HepG2 (cell line): ENCODE data around the gene PMFBP1. TPM values are rescaled to one million over a fixed set of nuclear protein-coding genes. Genes with fewer than 3 reads are reported as not detected.

Experiments
- LCORL ChIP-seq, 2 experiments: fragments of 450-650 bp in 1 of 2; sonication (generic) in 1 of 2; formaldehyde crosslinking in 1 of 2; IDR thresholded peaks; 2 replicates each; pipeline versions ENCODE4 v1.5.0 to v1.6.1; 2017 to 2020; ENCODE audit warnings: antibody characterized with exemption in 1 of 2, missing genetic modification reagents in 1 of 2
- ONECUT2 ChIP-seq: sonication (generic); formaldehyde crosslinking; IDR thresholded peaks from 2 replicates; pipeline ENCODE4 v1.4.0; 2020; ENCODE audit warnings: missing genetic modification reagents
- PHF20 ChIP-seq: sonication (generic); formaldehyde crosslinking; IDR thresholded peaks from 2 replicates; pipeline ENCODE4 v1.5.0; 2020; ENCODE audit warnings: mild to moderate bottlenecking, missing genetic modification reagents
- POGZ ChIP-seq: sonication (generic); formaldehyde crosslinking; IDR thresholded peaks from 2 replicates; pipeline ENCODE4 v1.4.0; 2020; ENCODE audit warnings: mild to moderate bottlenecking, missing genetic modification reagents
- RAD51 ChIP-seq: fragments of 450-650 bp; IDR thresholded peaks from 2 replicates; pipeline ENCODE4 v1.6.1; 2016; ENCODE audit warnings: borderline replicate concordance
- RXRA ChIP-seq: sonication (generic); formaldehyde crosslinking; IDR thresholded peaks from 2 replicates; pipeline ENCODE4 v1.5.1; 2020; ENCODE audit warnings: missing genetic modification reagents
- SOX5 ChIP-seq: IDR thresholded peaks from 2 replicates; pipeline ENCODE4 v1.6.1; 2016; ENCODE audit warnings: borderline replicate concordance
- TBL1XR1 ChIP-seq: fragments of 150-350 bp; IDR thresholded peaks from 2 replicates; pipeline ENCODE4 v1.6.1; 2014; ENCODE audit warnings: borderline replicate concordance, low read length; ENCODE audit not compliant: partially characterized antibody
- ZMYM4 ChIP-seq: sonication (generic); formaldehyde crosslinking; IDR thresholded peaks from 2 replicates; pipeline ENCODE4 v1.8.1; 2023; ENCODE audit warnings: mild to moderate bottlenecking, missing genetic modification reagents
- ZNF747 ChIP-seq: sonication (generic); formaldehyde crosslinking; IDR thresholded peaks from 2 replicates; pipeline ENCODE4 v1.8.1; 2023; ENCODE audit warnings: missing genetic modification reagents, mild to moderate bottlenecking, borderline replicate concordance
- ZNF749 ChIP-seq: sonication (generic); formaldehyde crosslinking; IDR thresholded peaks from 2 replicates; pipeline ENCODE4 v1.8.0; 2022; ENCODE audit warnings: mild to moderate bottlenecking, missing genetic modification reagents, moderate library complexity, borderline replicate concordance
- ZNF891 ChIP-seq: sonication (generic); formaldehyde crosslinking; IDR thresholded peaks from 2 replicates; pipeline ENCODE4 v1.5.0; 2020; ENCODE audit warnings: mild to moderate bottlenecking, missing genetic modification reagents
- ZSCAN31 ChIP-seq: sonication (generic); formaldehyde crosslinking; IDR thresholded peaks from 2 replicates; pipeline ENCODE4 v1.5.0; 2020; ENCODE audit warnings: low read depth, mild to moderate bottlenecking, missing genetic modification reagents
- polyA plus RNA-seq, 8 experiments: library from polyadenylated mRNA; depleted of rRNA in 3 of 8; stranded (reverse) in 7 of 8; unstranded in 1 of 8; fragments of >200 nt; fragmentation: Illumina TruSeq in 4 of 8; extraction: Trizol in 4 of 8; gene quantifications; 2 replicates each; pipeline versions ENCODE4 v1.2.1 to v1.2.3, GENCODE V29; 2011 to 2016; ENCODE audit warnings: low read depth in 4 of 8, missing spikeins in 1 of 8, mixed read lengths in 1 of 8; ENCODE audit not compliant: insufficient read depth in 1 of 8
- total RNA-seq, 5 experiments: library from RNA; depleted of rRNA; stranded (reverse); fragments of >200 nt; fragmentation: Illumina TruSeq; extraction: Trizol; gene quantifications; 2 replicates each; pipeline ENCODE4 v1.2.3, GENCODE V29; 2016; ENCODE audit warnings: low read depth in 1 of 5
- TF ChIP-seq, protein P1 (sequence below): sonication (generic); formaldehyde crosslinking; IDR thresholded peaks from 2 replicates; pipeline ENCODE4 v1.5.0; 2020; ENCODE audit warnings: mild to moderate bottlenecking, missing genetic modification reagents
- TF ChIP-seq, protein P2 (sequence below): IDR thresholded peaks from 2 replicates; pipeline ENCODE4 v1.6.1; 2016; ENCODE audit warnings: low read depth, missing genetic modification reagents, missing compliant biosample characterization
- TF ChIP-seq, protein P3 (sequence below): sonication (generic); formaldehyde crosslinking; IDR thresholded peaks from 2 replicates; pipeline ENCODE4 v1.4.0; 2020; ENCODE audit warnings: missing genetic modification reagents
- TF ChIP-seq, protein P4 (sequence below): sonication (generic); formaldehyde crosslinking; IDR thresholded peaks from 2 replicates; pipeline ENCODE4 v1.4.0; 2020; ENCODE audit warnings: missing genetic modification reagents, mild to moderate bottlenecking, borderline replicate concordance

PMFBP1 gene
- total and polyA plus RNA-seq, 2 of the 13 experiments (the other 11 are each of a cell fraction or from before 2014, with no cell fraction given): 1.9 to 3.8 TPM

DNA sequence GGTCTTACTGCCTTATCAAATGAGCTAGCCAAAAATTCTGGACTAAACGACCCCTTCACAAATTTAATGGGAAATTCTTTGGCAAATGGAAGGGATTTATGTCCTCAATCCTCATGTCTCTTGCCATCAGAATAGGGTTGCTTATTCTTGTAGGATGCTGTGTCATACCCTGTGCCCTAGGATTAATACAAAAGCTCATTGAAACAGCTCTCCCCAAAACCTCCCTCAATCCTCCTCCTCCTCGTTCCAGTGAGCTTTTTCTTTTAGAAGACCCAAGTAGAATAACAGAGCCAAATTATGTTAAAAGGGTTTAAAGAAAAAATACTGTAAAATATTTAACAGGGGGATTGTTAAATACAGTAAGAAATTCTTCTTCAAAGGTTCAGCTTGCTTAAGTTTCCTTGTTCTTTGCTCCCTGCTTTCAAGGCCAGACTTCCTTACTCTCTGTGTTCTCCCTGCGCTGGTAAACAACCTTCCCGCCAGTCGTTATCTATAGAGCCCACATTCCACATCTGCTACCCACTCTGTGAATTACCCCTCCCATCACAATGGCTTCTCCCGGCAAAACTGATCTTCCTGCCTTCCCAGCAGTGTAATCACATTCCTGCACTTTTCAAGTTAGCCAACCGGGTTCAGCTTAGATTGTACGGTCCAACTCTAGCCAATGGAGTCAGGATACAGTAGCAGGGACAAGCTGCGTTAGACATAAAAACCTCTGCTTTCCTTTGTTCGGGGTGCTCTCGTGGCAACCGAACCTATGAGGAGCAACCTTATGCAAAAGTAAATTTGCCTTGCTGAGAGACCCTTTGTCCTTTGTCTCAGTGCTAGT lies 99.2 kb downstream of the PMFBP1 start (continued):
- TF ChIP-seq, protein P1, sequence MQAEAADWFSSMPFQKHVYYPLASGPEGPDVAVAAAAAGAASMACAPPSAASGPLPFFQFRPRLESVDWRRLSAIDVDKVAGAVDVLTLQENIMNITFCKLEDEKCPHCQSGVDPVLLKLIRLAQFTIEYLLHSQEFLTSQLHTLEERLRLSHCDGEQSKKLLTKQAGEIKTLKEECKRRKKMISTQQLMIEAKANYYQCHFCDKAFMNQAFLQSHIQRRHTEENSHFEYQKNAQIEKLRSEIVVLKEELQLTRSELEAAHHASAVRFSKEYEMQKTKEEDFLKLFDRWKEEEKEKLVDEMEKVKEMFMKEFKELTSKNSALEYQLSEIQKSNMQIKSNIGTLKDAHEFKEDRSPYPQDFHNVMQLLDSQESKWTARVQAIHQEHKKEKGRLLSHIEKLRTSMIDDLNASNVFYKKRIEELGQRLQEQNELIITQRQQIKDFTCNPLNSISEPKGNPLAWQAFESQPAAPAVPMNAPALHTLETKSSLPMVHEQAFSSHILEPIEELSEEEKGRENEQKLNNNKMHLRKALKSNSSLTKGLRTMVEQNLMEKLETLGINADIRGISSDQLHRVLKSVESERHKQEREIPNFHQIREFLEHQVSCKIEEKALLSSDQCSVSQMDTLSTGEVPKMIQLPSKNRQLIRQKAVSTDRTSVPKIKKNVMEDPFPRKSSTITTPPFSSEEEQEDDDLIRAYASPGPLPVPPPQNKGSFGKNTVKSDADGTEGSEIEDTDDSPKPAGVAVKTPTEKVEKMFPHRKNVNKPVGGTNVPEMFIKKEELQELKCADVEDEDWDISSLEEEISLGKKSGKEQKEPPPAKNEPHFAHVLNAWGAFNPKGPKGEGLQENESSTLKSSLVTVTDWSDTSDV: no peak
- TF ChIP-seq, protein P2, sequence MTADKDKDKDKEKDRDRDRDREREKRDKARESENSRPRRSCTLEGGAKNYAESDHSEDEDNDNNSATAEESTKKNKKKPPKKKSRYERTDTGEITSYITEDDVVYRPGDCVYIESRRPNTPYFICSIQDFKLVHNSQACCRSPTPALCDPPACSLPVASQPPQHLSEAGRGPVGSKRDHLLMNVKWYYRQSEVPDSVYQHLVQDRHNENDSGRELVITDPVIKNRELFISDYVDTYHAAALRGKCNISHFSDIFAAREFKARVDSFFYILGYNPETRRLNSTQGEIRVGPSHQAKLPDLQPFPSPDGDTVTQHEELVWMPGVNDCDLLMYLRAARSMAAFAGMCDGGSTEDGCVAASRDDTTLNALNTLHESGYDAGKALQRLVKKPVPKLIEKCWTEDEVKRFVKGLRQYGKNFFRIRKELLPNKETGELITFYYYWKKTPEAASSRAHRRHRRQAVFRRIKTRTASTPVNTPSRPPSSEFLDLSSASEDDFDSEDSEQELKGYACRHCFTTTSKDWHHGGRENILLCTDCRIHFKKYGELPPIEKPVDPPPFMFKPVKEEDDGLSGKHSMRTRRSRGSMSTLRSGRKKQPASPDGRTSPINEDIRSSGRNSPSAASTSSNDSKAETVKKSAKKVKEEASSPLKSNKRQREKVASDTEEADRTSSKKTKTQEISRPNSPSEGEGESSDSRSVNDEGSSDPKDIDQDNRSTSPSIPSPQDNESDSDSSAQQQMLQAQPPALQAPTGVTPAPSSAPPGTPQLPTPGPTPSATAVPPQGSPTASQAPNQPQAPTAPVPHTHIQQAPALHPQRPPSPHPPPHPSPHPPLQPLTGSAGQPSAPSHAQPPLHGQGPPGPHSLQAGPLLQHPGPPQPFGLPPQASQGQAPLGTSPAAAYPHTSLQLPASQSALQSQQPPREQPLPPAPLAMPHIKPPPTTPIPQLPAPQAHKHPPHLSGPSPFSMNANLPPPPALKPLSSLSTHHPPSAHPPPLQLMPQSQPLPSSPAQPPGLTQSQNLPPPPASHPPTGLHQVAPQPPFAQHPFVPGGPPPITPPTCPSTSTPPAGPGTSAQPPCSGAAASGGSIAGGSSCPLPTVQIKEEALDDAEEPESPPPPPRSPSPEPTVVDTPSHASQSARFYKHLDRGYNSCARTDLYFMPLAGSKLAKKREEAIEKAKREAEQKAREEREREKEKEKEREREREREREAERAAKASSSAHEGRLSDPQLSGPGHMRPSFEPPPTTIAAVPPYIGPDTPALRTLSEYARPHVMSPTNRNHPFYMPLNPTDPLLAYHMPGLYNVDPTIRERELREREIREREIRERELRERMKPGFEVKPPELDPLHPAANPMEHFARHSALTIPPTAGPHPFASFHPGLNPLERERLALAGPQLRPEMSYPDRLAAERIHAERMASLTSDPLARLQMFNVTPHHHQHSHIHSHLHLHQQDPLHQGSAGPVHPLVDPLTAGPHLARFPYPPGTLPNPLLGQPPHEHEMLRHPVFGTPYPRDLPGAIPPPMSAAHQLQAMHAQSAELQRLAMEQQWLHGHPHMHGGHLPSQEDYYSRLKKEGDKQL (CRISPR knock-in tag): 0 out of 2 replicates have a peak, but pooled peaks have one; percentile 16
- peak; percentile 84 for TF ChIP-seq POGZ (CRISPR knock-in tag)
- TF ChIP-seq TBL1XR1: no peak
- no peak for TF ChIP-seq ZNF749
- no peak for TF ChIP-seq LCORL (IDR thresholded peaks at IDR 0.05)
- TF ChIP-seq LCORL (CRISPR knock-in tag; IDR thresholded peaks at IDR 0.05): peak; percentile 49; the same call in 1 of the 2 replicates
- TF ChIP-seq, protein P3, sequence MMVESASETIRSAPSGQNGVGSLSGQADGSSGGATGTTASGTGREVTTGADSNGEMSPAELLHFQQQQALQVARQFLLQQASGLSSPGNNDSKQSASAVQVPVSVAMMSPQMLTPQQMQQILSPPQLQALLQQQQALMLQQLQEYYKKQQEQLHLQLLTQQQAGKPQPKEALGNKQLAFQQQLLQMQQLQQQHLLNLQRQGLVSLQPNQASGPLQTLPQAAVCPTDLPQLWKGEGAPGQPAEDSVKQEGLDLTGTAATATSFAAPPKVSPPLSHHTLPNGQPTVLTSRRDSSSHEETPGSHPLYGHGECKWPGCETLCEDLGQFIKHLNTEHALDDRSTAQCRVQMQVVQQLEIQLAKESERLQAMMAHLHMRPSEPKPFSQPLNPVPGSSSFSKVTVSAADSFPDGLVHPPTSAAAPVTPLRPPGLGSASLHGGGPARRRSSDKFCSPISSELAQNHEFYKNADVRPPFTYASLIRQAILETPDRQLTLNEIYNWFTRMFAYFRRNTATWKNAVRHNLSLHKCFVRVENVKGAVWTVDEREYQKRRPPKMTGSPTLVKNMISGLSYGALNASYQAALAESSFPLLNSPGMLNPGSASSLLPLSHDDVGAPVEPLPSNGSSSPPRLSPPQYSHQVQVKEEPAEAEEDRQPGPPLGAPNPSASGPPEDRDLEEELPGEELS (CRISPR knock-in tag): peak; percentile 94
- TF ChIP-seq, protein P4, sequence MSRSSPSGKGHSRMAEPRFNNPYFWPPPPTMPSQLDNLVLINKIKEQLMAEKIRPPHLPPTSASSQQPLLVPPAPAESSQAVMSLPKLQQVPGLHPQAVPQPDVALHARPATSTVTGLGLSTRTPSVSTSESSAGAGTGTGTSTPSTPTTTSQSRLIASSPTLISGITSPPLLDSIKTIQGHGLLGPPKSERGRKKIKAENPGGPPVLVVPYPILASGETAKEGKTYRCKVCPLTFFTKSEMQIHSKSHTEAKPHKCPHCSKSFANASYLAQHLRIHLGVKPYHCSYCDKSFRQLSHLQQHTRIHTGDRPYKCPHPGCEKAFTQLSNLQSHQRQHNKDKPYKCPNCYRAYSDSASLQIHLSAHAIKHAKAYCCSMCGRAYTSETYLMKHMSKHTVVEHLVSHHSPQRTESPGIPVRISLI (CRISPR knock-in tag): no peak
- TF ChIP-seq PHF20 (CRISPR knock-in tag): no peak
- TF ChIP-seq ONECUT2: 0 out of 2 replicates have a peak, but pooled peaks have one; percentile 17
- TF ChIP-seq ZMYM4 (CRISPR knock-in tag): peak; percentile 92
- peak; percentile 48; the same call in 1 of the 2 replicates for TF ChIP-seq RXRA (CRISPR knock-in tag)
- 0 out of 2 replicates have a peak, but pooled peaks have one; percentile 40 for TF ChIP-seq ZNF747 (CRISPR knock-in tag)
- TF ChIP-seq ZNF891 (CRISPR knock-in tag): no peak
- TF ChIP-seq RAD51: no peak
- TF ChIP-seq SOX5 (CRISPR knock-in tag): peak; percentile 86
- peak; percentile 47; the same call in 1 of the 2 replicates for TF ChIP-seq ZSCAN31
